Measurements from ENCODE around the gene MRPS18C. TPM values are rescaled to one million over a fixed set of nuclear protein-coding genes. Genes with fewer than 3 reads are reported as not detected.

The MRPS18C gene
- total RNA-seq, 1 experiment from 2014 or later = 85.4 TPM

GRCh38 chr4:83484500-83485461, 28.9 kb downstream of the MRPS18C start, which contains the start of gene ABRAXAS1:
Gene ABRAXAS1 (minus strand): TSS chr4:83485100. CDS start chr4:83485072, 28 bp downstream.
- DNase-seq = peak; percentile 96
- H4K8ac ChIP-seq (replicated peaks; ENCODE audit: insufficient read length, low read depth, low read length) = no peak within 1 kb of the TSS
- no peaks in the 10 kb centered on the region for H3K79me1 ChIP-seq (ENCODE audit: insufficient read depth, low read depth, low read length, poor library complexity, severe bottlenecking)
- no peak within 1 kb of the TSS for H2BK12ac ChIP-seq (ENCODE audit: insufficient read length, low read depth, low read length)
- no peak within 1 kb of the TSS for H3T11ph ChIP-seq (ENCODE audit: low read length)
- H3K23me2 ChIP-seq (ENCODE audit: insufficient read length, low read depth, low read length, poor library complexity, severe bottlenecking) = peaks cover 4% of the 10 kb centered on the region
- no peaks in the 10 kb centered on the region for H3K4me1 ChIP-seq (ENCODE audit: insufficient read depth, low read length)
- no peak within 1 kb of the TSS for H4K91ac ChIP-seq (ENCODE audit: insufficient read length, low read depth, low read length)
- H4K20me1 ChIP-seq (ENCODE audit: control insufficient read depth, insufficient read depth, insufficient read length) = no peaks in the 10 kb centered on the region
- H3K23ac ChIP-seq (ENCODE audit: insufficient read length, low read depth, low read length) = no peak within 1 kb of the TSS
- peak within 1 kb of the TSS; percentile 2 for H3K18ac ChIP-seq (ENCODE audit: insufficient read length, low read depth, low read length)
- H2BK5ac ChIP-seq (ENCODE audit: insufficient read length, low read length) = no peak within 1 kb of the TSS
- no peak within 1 kb of the TSS for H3K4ac ChIP-seq (ENCODE audit: low read depth, low read length)
- peak within 1 kb of the TSS; percentile 41 for H3K9ac ChIP-seq (ENCODE audit: extremely low read depth, insufficient read length, low read length)
- no peaks in the 10 kb centered on the region for H3K27me3 ChIP-seq (ENCODE audit: insufficient read depth, low read length)
- no peak within 1 kb of the TSS for H2BK15ac ChIP-seq (ENCODE audit: low read depth, low read length)
- no peak within 1 kb of the TSS for H4K5ac ChIP-seq (ENCODE audit: insufficient read length, low read depth, low read length)
- peak within 1 kb of the TSS; percentile 72 for H3K4me2 ChIP-seq (ENCODE audit: insufficient read depth, insufficient read length, low read length)
- H3K79me2 ChIP-seq (ENCODE audit: insufficient read depth, low read length) = no peaks in the 10 kb centered on the region
- H3K36me3 Mint-ChIP-seq (ENCODE audit: insufficient read depth in 1 of 3, low read depth in 3 of 3) = peaks cover 0 to 17% (median 6%) of the 10 kb centered on the region in 3 experiments; a peak in 5 of 7 replicates
- peak within 1 kb of the TSS; percentile 68; the same call in 1 of the 2 replicates for H3K14ac ChIP-seq (ENCODE audit: insufficient read depth, low read length)
- H3K27ac Mint-ChIP-seq = peak within 1 kb of the TSS; percentile 76 to 98 (median 88)
- no peak within 1 kb of the TSS for H2AK5ac ChIP-seq (ENCODE audit: insufficient read length, low read length)
- H3K56ac ChIP-seq (ENCODE audit: insufficient read length, low read depth, low read length) = no peak within 1 kb of the TSS
- H3K27ac ChIP-seq (ENCODE audit: insufficient read length, low read depth, low read length) = no peak within 1 kb of the TSS
- H3K9me3 ChIP-seq (ENCODE audit: control insufficient read depth, low read depth, low read length) = no peaks in the 10 kb centered on the region
- no peak for TF ChIP-seq CTCF (conservative IDR thresholded peaks at IDR 0.05)
- no CpG with 5 or more reads among the region's 93 CpGs for WGBS (ENCODE audit: extremely low coverage, insufficient read length, low lambda C conversion rate)
- H2BK20ac ChIP-seq (ENCODE audit: low read depth, low read length, poor library complexity, severe bottlenecking) = no peak within 1 kb of the TSS
- peaks cover 2 to 9% of the 10 kb centered on the region in 2 experiments for H3K4me1 Mint-ChIP-seq
- peak within 1 kb of the TSS; percentile 92 to 96 for H3K4me3 Mint-ChIP-seq
- peaks cover 9% of the 10 kb centered on the region for H3K27me3 Mint-ChIP-seq (ENCODE audit: low read depth)
- no peak within 1 kb of the TSS for H2BK120ac ChIP-seq (ENCODE audit: low read depth, low read length, poor library complexity, severe bottlenecking)
- H2AFZ ChIP-seq (ENCODE audit: low read length) = no peak within 1 kb of the TSS
- H3K9me3 Mint-ChIP-seq = no peaks in the 10 kb centered on the region; a peak in 1 of 5 replicates

Measured in H9 (cell line).